NCI-H748 (cell line): ENCODE results near the gene TLE3.
"Not testable (repeated sequence)": the region's sequence is repeated elsewhere in the genome, so short reads cannot be mapped to it uniquely, and the experiment has no call there.

Experiments used
- DNase-seq: peaks from one replicate; lab custom pipeline; 2025; ENCODE audit not compliant: unreplicated experiment; lab: John Stamatoyannopoulos, UW

The TLE3 gene

GRCh38 chr15:70126362-70126761 is 28.6 kb upstream of the TLE3 start:
- no peak for DNase-seq

- DNase-seq = no peak
Observed at GRCh38 chr15:70125605-70126004, 27.9 kb upstream of the TLE3 start.

- no peak for DNase-seq
Observed at GRCh38 chr15:70121624-70122302, 24.0 kb upstream of the TLE3 start.

- no peak for DNase-seq
Observed at GRCh38 chr15:70120958-70121623, 23.4 kb upstream of the TLE3 start.

GRCh38 chr15:70119911-70120508 is 22.3 kb upstream of the TLE3 start:
- no peak for DNase-seq

DNA sequence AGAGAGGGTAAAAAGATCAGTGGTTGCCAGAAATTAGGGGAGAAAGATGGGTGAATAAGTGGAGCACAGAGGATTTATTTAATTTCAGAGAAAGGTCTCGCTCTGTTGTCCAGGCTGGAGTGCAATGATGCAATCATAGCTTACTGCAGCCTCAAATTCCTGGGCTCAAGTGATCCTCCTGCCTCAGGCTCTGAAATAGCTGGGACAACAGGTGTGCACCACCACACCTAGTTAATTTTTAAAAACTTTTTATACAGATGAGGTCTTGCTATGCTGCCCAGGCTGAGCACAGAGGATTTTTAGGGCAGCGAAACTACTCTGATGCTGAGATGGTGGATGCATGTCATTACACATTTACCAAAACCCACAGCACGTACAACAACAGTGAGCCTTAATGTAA is 20.9 kb upstream of the TLE3 start:
- no peak for DNase-seq

DNA sequence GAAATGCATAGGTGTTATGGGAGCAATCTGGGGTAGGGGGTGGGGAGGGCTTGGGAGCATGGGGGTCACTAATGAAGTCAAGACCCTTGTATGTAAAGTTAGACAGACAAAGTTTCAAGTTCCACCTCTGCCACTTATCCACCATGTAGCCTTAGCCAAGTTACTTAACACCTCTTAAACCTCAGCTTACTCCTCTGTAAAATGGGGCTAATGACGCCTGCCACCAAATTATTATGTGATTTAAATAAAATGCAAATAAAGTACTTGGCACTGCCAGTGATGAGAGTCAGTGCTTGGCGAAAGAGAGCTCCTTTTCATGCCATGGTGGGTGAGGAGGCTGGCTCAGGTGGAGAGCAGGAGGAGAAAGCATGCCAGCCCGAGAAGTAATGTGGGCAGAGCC is 18.6 kb upstream of the TLE3 start:
- DNase-seq = no peak

DNA sequence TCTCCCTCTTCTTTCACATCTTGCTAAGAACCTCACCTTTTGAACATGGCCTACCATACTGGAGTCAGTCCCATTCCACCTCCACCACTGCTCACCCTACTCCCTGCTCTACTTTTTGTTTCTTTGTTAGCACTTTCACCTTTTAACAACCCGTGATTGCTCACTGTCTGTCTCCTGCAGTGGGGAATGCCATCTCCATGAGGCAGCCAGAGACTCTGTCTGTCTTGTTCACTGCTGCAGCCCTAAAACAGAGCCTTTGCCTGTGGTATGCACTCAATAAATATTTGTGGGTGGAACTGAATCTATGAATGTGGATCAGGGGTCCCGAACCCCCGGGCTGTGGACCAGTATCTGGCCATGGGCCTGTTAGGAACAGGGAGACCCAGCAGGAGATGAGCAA is 16.5 kb upstream of the TLE3 start:
- DNase-seq = no peak

DNA sequence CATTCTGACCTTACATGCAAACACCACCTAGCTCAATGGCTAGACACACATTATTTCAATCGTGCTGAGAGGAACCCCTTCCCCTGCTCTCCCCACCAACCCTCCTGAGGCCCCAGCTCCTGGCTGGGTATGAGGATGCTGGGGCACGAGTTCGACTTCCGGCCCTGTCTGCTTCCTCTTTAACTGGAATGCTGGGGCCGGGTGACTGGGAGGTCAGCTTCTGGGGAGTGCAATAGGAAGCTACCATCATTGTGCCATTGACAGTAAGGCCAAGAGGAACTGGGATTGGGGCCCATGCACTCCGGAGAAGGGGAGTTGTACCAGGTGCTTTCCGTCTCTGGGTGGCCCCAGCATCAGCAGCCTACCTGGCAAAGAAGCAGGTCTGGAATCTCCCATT is 15.6 kb upstream of the TLE3 start:
- no peak for DNase-seq

- DNase-seq = not testable (repeated sequence)
Observed at GRCh38 chr15:70112572-70113303, 15.0 kb upstream of the TLE3 start.

DNA sequence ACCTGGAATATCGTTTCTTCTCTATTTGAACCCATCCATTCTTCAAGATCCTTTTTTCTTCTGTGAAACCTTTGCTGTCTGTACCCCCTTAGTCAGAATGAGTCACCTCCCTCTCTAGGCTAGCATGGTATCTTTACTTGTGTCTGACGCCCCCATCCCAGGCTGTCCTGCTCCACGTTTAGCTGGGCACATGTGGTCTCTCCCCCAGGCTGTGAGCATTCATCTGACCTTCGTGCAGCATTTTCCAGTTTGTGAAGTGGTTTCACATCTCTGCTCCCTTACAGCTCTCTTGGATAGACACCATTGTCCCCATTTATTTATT is 14.3 kb upstream of the TLE3 start:
- no peak for DNase-seq

GRCh38 chr15:70111203-70112073 is 13.7 kb upstream of the TLE3 start:
- DNase-seq = no peak

DNA sequence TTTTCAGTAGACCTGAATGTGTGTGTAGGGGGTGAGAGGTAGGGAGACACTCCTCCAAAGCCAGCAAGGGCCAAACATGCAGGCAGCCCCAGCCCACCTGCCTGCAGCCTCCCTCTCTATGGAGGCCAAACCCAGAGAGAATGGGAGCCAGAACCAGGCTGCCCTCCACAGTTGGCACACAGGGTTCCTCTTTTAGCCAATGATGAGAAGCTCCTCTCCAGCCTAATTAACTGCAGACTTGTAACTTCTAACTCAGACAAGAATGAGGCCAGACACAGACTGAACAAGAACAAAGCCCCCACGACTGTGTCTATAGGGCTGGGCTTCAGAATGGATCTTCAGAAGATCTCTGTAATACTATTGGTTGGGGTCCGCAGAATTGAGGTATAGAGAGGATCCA is 12.3 kb upstream of the TLE3 start:
- no peak for DNase-seq

DNA sequence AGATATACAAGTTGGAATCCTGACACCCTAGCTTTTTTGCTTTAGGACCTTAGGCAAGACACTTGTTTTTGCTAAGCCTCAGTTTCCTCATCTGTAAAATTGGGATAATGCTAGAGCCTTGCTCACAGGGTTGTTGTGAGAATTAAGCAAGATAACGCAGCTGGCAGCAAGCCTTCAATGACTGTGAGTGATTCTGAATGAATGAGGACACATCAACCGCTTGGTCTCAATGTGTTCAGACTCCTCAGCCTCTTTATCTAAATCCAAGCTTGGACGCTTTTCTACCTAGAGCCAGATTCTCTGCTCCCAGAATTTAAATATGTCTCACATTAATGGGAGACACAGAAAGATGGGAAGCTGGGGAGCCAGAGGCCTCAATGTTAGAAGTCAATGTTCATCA is 11.8 kb upstream of the TLE3 start:
- no peak for DNase-seq

DNA sequence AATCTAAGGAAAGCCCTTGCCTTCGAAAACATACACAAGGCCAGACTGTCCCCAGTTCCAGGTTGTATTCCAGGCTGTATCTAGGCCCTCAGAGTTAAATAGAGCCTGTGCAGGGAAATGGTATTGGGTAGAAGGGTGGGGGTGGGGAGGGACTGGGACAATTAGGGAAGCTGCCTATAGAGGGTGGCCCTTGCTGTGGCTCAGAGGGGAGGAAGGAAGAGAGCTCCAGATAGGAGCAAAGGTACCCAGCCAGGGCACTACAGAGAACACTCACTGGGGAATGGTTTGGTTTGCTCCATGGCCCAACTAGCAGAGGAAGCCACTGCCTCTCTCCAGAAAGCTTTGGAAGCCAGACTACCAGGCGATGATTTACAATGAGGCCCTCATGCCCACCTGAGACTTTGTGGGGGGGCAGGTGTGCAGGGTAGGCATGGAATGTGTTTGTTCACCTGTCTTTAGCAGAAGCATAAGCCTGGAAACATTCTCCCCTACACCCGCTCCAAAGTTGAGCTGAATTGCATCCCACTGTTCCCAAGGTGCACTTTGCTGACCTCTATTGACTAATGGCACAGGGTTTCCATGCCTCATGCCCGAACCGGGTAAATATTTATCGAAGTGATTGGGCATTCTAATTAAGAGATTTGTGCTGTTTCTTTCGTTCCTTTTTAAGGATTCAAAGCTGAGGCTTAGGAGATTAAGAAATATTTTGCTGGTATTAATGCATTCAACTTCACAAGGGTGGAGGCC is 6.3 kb upstream of the TLE3 start:
- peak; percentile 70 for DNase-seq

- no peak for DNase-seq
Observed at GRCh38 chr15:70102827-70103226, 5.1 kb upstream of the TLE3 start.

DNA sequence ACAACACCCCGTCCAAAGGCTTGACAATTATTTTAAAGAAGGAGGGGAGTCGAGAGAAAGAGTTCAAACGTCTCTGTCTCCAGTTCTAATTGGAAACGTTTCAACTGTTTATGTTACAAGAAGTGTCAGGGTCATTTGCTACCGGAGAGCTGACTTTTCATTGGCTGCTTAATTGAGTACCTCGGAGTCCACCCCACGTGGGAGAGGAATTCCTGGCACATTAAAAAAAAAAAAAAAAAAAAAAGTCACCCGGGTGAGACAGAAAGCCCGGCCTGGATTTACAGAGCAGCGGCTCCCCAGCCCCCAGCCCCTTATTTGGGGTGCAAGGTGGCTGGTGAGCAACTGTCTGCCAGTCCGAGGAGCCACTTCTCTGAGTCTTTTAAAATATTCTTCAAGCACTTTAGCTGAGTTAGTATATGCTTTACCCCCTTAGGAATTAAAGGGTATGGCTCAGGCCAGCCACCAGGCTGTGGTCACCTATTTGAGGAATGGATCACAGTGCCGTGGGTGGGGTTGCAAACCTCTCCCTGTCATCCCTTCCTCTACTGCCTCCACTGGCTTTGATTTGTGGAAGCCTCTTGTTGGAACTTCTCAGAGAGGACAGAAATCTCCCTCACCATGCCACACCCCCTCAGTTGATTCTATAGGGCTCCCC is 3.9 kb upstream of the TLE3 start:
- DNase-seq = no peak

GRCh38 chr15:70100474-70101341 is 3.0 kb upstream of the TLE3 start:
- peak; percentile 62 for DNase-seq

DNA sequence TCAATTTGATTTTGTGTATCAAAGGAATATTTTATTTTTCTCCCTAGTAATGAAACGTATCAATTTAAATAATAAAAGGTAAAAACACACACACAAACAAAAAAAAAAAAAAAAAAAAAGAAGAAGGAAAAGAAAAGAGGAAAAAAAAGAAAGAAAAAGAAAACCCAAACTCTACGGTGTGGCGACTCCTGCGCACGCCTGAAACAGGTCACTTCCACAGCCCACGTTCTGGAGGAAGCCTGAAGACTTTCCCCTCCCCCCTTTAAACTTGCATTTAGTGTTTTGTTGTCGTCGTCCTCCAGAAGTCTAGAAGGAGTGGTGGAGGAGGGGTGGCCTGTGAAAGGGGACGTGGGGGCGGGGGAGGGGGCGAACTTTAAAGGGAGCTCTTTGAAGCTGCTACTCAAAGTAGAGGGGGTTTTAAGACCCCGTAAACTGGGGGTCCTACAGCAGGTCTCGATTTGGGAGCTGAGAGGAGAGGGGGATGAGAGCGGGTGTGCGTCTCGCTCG is 2.3 kb upstream of the TLE3 start:
- peak; percentile 26 for DNase-seq
